HFFc6 (cell line): ENCODE data around the gene GALNT15. TPM values are rescaled to one million over a fixed set of nuclear protein-coding genes. Genes with fewer than 3 reads are reported as not detected.

Experiments
- DNase-seq: peaks from one replicate; pipeline ENCODE4 v3.0.0-alpha.2; 2018
- H3K27ac Mint-ChIP-seq: 2 replicates; pipeline ENCODE4 v1.8.0; 2020; ENCODE audit warnings: mild to moderate bottlenecking, mixed read lengths
- H3K27me3 Mint-ChIP-seq: 2 replicates; pipeline ENCODE4 v1.8.0; 2021; ENCODE audit warnings: mild to moderate bottlenecking, moderate library complexity, mixed read lengths; ENCODE audit not compliant: insufficient read depth
- H3K36me3 Mint-ChIP-seq: 2 replicates; pipeline ENCODE4 v1.8.0; 2021; ENCODE audit warnings: low read depth, mixed read lengths
- H3K4me1 Mint-ChIP-seq: 2 replicates; pipeline ENCODE4 v1.8.0; 2020; ENCODE audit warnings: low read depth, mixed read lengths
- H3K4me3 Mint-ChIP-seq: 2 replicates; pipeline ENCODE4 v1.8.0; 2020; ENCODE audit warnings: mild to moderate bottlenecking, moderate library complexity, mixed read lengths
- H3K9me3 Mint-ChIP-seq: 2 replicates; pipeline ENCODE4 v1.8.0; 2020; ENCODE audit warnings: mild to moderate bottlenecking, mixed read lengths
- CTCF ChIP-seq: fragments of 200-600 bp; sonication (generic); IDR thresholded peaks from 2 replicates; pipeline ENCODE4 v1.5.0; 2021; ENCODE audit warnings: antibody characterized with exemption, mild to moderate bottlenecking
- total RNA-seq, 6 experiments: library from RNA; stranded (reverse); fragmentation: NEBNext Ultra II Directional; extraction: Animal tissue kit (Norgen Biotek cat#: 25700); gene quantifications; 2 replicates in 1 of 6; 3 replicates in 5 of 6; pipeline ENCODE4 v1.2.3, GENCODE V29; 2021

Gene GALNT15
- total RNA-seq, 6 experiments from 2014 or later: 5.5 to 7.2 (median 6.4) TPM

- TF ChIP-seq CTCF: no peak
- H3K27me3 Mint-ChIP-seq: no peaks in the 10 kb centered on the region
- H3K4me3 Mint-ChIP-seq: no peak overlapping the region
- H3K9me3 Mint-ChIP-seq: no peaks in the 10 kb centered on the region
- H3K27ac Mint-ChIP-seq: no peak overlapping the region
- peaks cover 20% of the 10 kb centered on the region for H3K4me1 Mint-ChIP-seq
- H3K36me3 Mint-ChIP-seq: no peaks in the 10 kb centered on the region; the same call in 1 of the 2 replicates
- DNase-seq: no peak
Observed at GRCh38 chr3:16270855-16271254, 96.4 kb downstream of the GALNT15 start.

GRCh38 chr3:16272588-16272987 lies 98.1 kb downstream of the GALNT15 start:
- Mint-ChIP-seq H3K9me3 (no peaks in the 10 kb centered on the region), H3K4me1 (peaks cover 9% of the 10 kb centered on the region), H3K27me3 (no peaks in the 10 kb centered on the region), H3K36me3 (no peaks in the 10 kb centered on the region; the same call in 1 of the 2 replicates), H3K4me3 (no peak overlapping the region), H3K27ac (no peak overlapping the region)
- no peak for TF ChIP-seq CTCF
- DNase-seq: no peak

DNA sequence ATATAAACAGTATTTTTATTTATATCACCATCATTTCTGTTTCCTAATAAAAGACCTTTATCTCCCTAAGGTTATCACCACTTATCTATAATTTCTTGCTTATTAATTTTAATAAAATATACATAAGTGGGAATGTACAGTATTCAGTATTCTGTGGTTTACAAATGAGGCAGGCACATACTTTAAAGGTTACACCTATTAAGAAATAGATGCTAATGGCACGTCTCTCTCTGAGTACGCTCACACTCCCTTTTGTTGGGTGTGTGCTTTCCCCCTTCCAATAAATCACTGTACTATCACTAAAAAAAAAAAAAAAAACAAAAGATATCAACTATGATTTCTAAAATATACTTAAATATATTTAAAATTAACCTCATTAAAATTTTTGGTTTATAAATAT lies 99.4 kb downstream of the GALNT15 start:
- Mint-ChIP-seq H3K36me3 (no peaks in the 10 kb centered on the region; the same call in 1 of the 2 replicates), H3K9me3 (no peaks in the 10 kb centered on the region), H3K4me1 (peaks cover 11% of the 10 kb centered on the region), H3K4me3 (no peak overlapping the region), H3K27ac (no peak overlapping the region), H3K27me3 (no peaks in the 10 kb centered on the region)
- TF ChIP-seq CTCF: no peak
- DNase-seq: no peak

- Mint-ChIP-seq H3K4me3 (peak overlapping the region; percentile 3; the same call in 1 of the 2 replicates), H3K27ac (peak overlapping the region; percentile 74), H3K9me3 (no peaks in the 10 kb centered on the region), H3K27me3 (no peaks in the 10 kb centered on the region), H3K4me1 (peaks cover 11% of the 10 kb centered on the region), H3K36me3 (no peaks in the 10 kb centered on the region)
- TF ChIP-seq CTCF: no peak
- no peak for DNase-seq
Observed at GRCh38 chr3:16277471-16277870, 103.0 kb downstream of the GALNT15 start.

DNA sequence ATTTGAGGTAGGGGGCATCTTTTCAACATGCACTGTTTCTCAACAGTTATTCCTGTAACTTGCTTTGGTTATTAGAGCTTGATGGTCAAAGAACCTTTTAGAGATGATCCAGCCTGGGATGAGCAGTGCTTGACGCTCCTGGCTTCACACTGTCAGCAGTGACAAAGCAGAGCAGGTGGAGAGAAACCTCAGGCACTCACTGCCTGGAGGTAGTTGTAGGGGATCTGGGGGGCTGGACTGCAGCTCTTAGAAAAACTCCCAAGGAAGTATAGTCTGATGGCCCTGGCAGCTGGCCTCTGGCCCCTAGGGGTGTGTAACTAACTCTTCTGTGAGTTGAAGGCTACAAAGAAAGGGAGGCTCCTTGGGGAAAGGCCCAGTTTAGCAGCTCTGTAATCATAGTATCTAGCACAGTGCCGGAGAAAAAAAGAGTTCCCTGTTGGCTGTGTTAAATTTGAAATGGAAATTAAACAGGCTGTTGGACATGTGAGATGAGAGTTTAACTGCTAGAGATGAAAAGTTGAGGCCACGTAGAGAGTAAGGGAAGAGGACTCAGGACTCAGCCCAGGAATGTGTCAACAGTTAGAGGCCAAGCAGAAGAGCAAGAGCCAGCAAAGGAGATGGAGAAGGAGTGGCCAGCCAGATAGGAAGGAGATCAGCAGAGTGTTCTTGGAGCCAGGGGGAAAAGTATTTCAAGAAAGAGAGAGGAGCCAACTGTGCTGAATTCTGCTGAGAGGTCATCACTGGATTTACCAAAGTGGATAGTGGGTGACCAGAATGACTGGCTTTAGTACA lies 104.7 kb downstream of the GALNT15 start:
- Mint-ChIP-seq H3K9me3 (no peaks in the 10 kb centered on the region), H3K36me3 (no peaks in the 10 kb centered on the region), H3K4me1 (peaks cover 11% of the 10 kb centered on the region), H3K27ac (no peak overlapping the region), H3K27me3 (no peaks in the 10 kb centered on the region), H3K4me3 (no peak overlapping the region)
- no peak for TF ChIP-seq CTCF
- DNase-seq: no peak
